ENCODE results near the gene LIX1.
A peak's percentile ranks its signal among the peaks of the same experiment; 100 is the strongest.
"Not testable (repeated sequence)": the region's sequence is repeated elsewhere in the genome, so short reads cannot be mapped to it uniquely, and the experiment has no call there.

Gene LIX1

DNA sequence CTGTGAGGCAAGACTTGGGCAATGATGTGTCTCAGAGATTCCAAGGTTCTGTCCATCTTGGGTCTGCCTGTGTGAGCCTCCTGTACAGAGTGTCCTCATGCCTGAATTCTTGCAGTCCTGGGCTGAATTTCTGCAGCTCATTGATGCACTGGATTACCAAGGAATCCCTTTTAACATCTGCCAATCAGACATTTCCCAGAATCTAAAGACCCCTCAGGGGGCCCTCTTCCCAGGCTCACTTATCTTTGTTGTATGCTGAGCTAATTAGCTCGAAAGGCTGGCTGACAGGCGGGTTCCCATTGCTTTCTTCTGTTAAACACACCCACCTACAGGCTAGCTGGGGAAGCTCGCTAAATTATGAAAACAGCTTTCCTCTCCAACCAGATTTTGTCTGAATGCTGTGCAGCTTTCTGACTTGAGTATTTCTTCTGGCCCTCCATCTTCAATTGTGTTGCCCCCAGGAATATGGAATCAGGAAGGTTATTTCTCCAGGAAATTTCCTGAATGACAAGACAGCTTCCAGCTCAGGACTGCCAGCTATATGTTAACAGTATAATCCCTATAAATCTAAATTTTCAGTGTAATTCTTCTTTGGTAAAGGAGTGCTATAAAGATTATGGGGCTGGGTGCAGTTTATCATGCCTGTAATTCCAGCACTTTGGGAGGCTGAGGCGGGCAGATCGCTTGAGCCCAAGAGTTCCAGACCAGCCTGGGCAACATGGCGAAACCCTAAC, at the start of gene LIX1:
Gene LIX1, minus strand, starts transcription at position 91 of the 734 bp plus-strand sequence. Its CDS starts 35 bp downstream, at position 56.
- no peak within 1 kb of the TSS for H3K4me3 ChIP-seq
- no peak within 1 kb of the TSS for H3K9ac ChIP-seq
- H3K4me2 ChIP-seq = no peak within 1 kb of the TSS

DNA sequence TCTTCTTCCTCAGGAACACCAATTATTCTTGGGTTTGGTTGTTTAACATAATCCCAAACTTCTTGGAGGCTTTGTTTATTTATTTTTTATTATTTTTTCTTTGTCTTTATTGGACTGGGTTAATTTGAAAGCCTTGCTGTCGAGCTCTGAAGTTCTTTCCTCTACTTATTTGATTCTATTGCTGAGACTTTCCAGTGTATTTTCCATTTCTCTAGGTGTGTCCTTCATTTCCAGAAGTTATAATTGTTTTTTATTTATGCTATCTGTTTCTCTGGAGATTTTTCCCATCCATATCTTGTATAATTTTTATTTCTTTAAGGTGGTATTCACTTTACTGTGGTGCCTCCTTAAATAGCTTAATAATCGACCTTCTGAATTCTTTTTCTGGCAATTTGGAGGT, 49.5 kb upstream of the LIX1 start:
- Histone ChIP-seq H3K27me3 (no peaks in the 10 kb centered on the region), H3K4me2 (peak overlapping the region; percentile 87; the same call in 1 of the 2 replicates), H3K36me3 (no peaks in the 10 kb centered on the region), H3K4me3 (peak overlapping the region; percentile 54), H3K9me3 (peaks cover 66% of the 10 kb centered on the region), H3K27ac (peak overlapping the region; percentile 84; the same call in 1 of the 2 replicates), H3K9ac (no peak overlapping the region), H4K20me1 (no peaks in the 10 kb centered on the region), H3K4me1 (peaks cover 37% of the 10 kb centered on the region)
- no peak for TF ChIP-seq Cebpa-rat (IDR thresholded peaks at IDR 0.05)

More for the DNA sequence above, at the start of gene LIX1:
- H4K20me1 ChIP-seq = no peaks in the 10 kb centered on the region
- H3K27ac ChIP-seq = no peak within 1 kb of the TSS
- no peaks in the 10 kb centered on the region for H3K9me3 ChIP-seq
- TF ChIP-seq Cebpa-rat (IDR thresholded peaks at IDR 0.05) = no peak
- no peaks in the 10 kb centered on the region for H3K4me1 ChIP-seq
- no peaks in the 10 kb centered on the region for H3K36me3 ChIP-seq
- H3K27me3 ChIP-seq = no peaks in the 10 kb centered on the region

DNA sequence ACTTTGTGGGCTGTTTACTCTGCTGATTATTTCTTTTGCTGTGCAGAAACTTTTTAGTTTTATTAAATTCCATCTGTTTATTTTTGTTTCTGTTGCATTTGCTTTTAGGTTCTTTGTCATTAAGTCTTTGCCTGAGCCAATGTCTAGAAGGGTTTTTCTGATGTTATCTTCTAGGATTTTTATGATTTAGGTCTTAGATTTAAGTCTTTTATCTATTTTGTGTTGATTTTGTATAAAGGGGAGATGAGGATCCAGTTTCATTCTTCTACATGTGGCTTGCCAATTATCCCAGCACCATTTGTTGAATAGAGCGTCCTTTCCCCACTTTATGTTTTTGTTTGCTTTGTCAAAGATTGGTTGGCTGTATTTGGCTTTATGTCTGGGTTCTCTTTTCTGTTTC, 47.1 kb upstream of the LIX1 start:
- H3K9me3 ChIP-seq = peaks cover 66% of the 10 kb centered on the region
- not testable (repeated sequence) for H3K4me3 ChIP-seq, H4K20me1 ChIP-seq, H3K4me2 ChIP-seq, H3K9ac ChIP-seq, H3K27me3 ChIP-seq, H3K36me3 ChIP-seq, H3K27ac ChIP-seq
- H3K4me1 ChIP-seq = peaks cover 26% of the 10 kb centered on the region

DNA sequence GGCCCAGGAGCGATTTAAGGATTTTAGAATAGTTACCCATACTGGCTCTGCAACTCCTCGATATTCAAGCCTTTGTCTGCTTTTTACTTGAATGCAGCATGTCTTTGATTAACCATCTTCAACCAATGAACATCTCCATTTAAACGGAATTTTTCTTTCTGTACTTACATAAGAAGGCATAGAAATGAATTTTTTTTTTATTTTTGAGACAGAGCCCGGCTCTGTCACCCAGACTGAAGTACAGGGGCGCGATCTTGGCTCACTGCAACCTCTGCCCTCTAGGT, 41.5 kb upstream of the LIX1 start:
- TF ChIP-seq Cebpa-rat (IDR thresholded peaks at IDR 0.05) = no peak
- Histone ChIP-seq H3K4me2 (peak overlapping the region; percentile 91), H3K4me1 (peaks cover 30% of the 10 kb centered on the region), H3K9ac (peak overlapping the region; percentile 97), H3K27ac (peak overlapping the region; percentile 96), H3K9me3 (peaks cover 18% of the 10 kb centered on the region), H3K4me3 (peak overlapping the region; percentile 97), H3K27me3 (no peaks in the 10 kb centered on the region), H4K20me1 (peaks cover 24% of the 10 kb centered on the region), H3K36me3 (peaks cover 14% of the 10 kb centered on the region)

DNA sequence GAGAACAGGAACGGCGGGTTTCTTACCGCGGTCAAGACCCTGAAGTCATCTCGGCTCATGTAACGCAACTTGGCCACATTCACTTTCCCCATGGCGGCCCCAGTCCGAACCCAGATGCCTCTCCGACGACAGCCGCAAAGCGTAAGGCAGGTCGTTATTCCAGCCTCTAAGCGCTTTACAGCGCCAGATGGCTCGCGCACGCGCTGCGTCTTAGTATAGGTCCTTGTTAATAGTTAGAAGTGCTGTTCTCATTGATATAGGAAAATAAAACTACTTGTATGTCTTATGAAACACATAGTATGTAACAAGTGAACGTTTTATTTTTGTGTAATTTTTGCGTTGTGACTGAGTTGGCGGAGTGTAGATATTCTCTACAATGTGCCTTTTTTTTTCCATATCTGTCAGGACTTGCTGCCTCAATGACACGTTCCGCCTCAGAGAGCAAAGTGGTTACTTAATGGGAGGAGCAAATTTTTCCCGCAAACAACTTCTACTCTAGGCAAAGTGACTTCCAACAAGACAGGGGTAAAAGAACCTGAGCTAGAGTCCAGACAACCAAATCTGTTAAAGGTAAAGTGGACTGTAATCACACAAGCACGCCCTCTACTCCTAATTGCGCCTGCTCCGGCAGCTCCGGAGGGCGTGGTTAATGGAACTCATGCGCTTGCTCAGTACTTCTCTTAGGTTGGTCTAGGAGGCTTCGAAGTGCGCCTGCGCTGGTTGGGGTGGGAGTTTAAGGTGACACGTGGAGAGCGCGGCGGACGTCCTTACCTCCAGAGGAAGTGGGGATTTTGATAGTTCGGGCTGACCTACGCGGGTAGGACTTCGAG, 40.9 kb upstream of the LIX1 start, which contains the start of gene RIOK2:
Gene RIOK2, minus strand, starts transcription at position 148 of the 830 bp plus-strand sequence. Its CDS starts 56 bp downstream, at position 92.
- TF ChIP-seq Cebpa-rat (IDR thresholded peaks at IDR 0.05) = no peak

DNA sequence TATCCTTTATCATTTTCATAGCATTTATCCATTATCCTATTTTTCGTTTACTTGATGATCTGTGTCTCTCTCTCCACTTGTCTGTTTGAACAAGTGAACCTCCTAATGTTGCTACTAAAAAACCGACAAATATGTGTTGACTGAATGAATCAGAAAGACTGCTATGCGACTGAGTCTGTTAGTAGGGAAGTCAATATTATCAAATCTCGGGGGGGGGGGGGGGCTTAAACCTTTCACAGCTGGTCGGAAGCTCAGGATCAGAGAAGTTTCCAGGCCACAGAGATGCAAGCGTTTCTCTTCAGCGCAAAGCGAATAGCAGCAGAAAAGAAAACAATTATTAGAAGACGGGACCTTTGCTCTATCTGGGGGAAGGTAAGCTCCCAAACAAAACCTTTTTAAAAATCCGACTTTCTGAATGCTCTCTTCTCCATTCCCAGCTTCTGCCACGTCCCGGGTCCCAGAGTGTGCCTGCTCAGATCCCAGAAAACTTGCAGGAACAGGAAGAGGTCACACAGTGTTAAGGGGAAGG, 40.2 kb upstream of the LIX1 start:
- TF ChIP-seq Cebpa-rat (IDR thresholded peaks at IDR 0.05) = no peak
- H3K27me3 ChIP-seq = no peaks in the 10 kb centered on the region
- H3K4me2 ChIP-seq = peak overlapping the region; percentile 91
- H3K9me3 ChIP-seq = peaks cover 9% of the 10 kb centered on the region; the same call in 1 of the 2 replicates
- H3K4me1 ChIP-seq = peaks cover 30% of the 10 kb centered on the region
- peak overlapping the region; percentile 97 for H3K4me3 ChIP-seq
- peaks cover 27% of the 10 kb centered on the region for H3K36me3 ChIP-seq
- H3K27ac ChIP-seq = peak overlapping the region; percentile 96
- H4K20me1 ChIP-seq = peaks cover 24% of the 10 kb centered on the region
- peak overlapping the region; percentile 97 for H3K9ac ChIP-seq

More for the DNA sequence above, 40.9 kb upstream of the LIX1 start, which contains the start of gene RIOK2:
- Histone ChIP-seq H3K36me3 (peaks cover 20% of the 10 kb centered on the region), H3K4me3 (peak within 1 kb of the TSS; percentile 97), H4K20me1 (peaks cover 24% of the 10 kb centered on the region), H3K27ac (peak within 1 kb of the TSS; percentile 96), H3K9me3 (peaks cover 12% of the 10 kb centered on the region; the same call in 1 of the 2 replicates), H3K9ac (peak within 1 kb of the TSS; percentile 97), H3K27me3 (no peaks in the 10 kb centered on the region), H3K4me2 (peak within 1 kb of the TSS; percentile 91), H3K4me1 (peaks cover 30% of the 10 kb centered on the region)

DNA sequence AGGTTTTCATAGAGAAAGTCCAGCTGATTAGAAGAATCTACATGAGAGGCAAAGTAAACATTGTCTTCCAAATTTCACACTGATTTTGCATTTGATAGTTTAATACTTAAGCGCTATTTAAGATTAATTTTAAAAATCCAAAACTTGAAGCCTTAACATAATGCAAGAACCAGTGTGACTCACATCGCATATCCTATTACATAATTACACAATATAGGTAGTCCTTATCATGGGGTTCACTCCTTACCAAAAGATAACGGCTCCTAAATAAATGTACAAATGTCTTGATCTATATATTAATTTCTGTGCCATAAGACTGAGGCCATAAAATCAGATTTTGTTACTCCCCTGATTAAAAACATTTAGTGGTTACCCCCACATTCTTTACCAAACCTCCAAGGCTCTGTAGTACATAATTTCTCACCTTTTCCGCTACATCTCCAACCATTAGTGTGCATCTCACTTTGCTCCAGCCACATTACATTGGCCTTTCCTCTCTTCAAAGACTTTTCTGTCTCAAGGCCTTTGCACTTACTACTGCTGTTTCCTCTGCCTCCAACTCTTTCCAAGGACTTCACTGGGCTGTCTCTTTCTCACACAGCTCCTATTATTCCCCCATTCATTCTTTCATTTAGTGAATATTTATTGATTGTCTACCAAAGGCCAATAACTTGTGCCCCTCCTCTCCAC, 39.6 kb upstream of the LIX1 start:
- Histone ChIP-seq H3K4me3 (peak overlapping the region; percentile 97), H3K27ac (peak overlapping the region; percentile 96)

DNA sequence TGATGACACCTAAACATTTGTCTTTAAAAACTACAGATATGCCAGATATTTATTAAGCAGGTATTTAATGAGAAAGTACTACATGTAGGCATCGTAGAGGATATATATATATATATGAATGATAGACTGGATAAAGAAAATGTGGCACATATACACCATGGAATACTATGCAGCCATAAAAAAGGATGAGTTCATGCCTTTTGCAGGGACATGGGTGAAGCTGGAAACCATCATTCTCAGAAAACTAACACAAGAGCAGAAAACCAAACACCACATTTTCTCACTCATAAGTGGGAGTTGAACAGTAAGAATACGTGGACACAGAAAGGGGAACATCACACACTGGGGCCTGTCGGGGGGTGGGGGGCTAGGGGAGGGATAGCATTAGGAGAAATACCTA, 37.0 kb upstream of the LIX1 start:
- Histone ChIP-seq H3K36me3 (peaks cover 59% of the 10 kb centered on the region), H4K20me1 (peaks cover 25% of the 10 kb centered on the region), H3K4me1 (peaks cover 30% of the 10 kb centered on the region)
- H3K27me3 ChIP-seq, H3K9me3 ChIP-seq, H3K9ac ChIP-seq, H3K4me2 ChIP-seq, H3K27ac ChIP-seq, H3K4me3 ChIP-seq: not testable (repeated sequence)

More for the DNA sequence above, 39.6 kb upstream of the LIX1 start:
- Histone ChIP-seq H4K20me1 (peaks cover 24% of the 10 kb centered on the region), H3K4me2 (peak overlapping the region; percentile 91), H3K27me3 (no peaks in the 10 kb centered on the region), H3K9ac (peak overlapping the region; percentile 97), H3K9me3 (peaks cover 9% of the 10 kb centered on the region; the same call in 1 of the 2 replicates), H3K36me3 (peaks cover 33% of the 10 kb centered on the region), H3K4me1 (peaks cover 30% of the 10 kb centered on the region)
- no peak for TF ChIP-seq Cebpa-rat (IDR thresholded peaks at IDR 0.05)

DNA sequence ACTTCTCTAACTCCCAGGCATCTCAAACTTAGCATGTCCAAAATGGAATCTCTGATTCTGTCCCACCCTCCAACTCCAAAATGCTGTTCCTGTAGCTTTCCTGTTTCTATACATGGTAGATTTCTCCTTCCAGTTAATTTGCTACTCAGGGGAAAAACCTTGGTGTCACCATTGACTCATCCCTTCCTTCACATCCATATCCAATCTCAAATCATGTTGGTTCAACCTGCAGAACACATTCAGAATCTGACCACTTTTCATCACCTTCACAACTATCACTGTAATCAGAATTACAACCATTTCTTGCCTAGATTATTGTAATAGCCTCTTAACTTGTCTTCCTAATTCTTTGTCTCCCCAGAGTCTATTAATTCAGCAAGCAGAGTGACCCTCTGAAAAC, 29.8 kb upstream of the LIX1 start:
- no peaks in the 10 kb centered on the region for H3K9me3 ChIP-seq
- H3K36me3 ChIP-seq = peaks cover 86% of the 10 kb centered on the region
- TF ChIP-seq Cebpa-rat (IDR thresholded peaks at IDR 0.05) = no peak
- H3K27me3 ChIP-seq = no peaks in the 10 kb centered on the region
- H3K27ac ChIP-seq = no peak overlapping the region
- no peak overlapping the region for H3K9ac ChIP-seq
- peaks cover 17% of the 10 kb centered on the region; the same call in 1 of the 2 replicates for H4K20me1 ChIP-seq
- no peak overlapping the region for H3K4me2 ChIP-seq
- peaks cover 6% of the 10 kb centered on the region; the same call in 1 of the 2 replicates for H3K4me1 ChIP-seq
- H3K4me3 ChIP-seq = no peak overlapping the region
